GM18867 (cell line): ENCODE results near the gene MAP1S.
"Not testable (repeated sequence)": the region's sequence is repeated elsewhere in the genome, so short reads cannot be mapped to it uniquely, and the experiment has no call there.

Experiments used
- ATAC-seq: cut with Tn5 transposase; IDR thresholded peaks from one replicate; pipeline ENCODE4 v1.9.1; 2021; ENCODE audit warnings: mild to moderate bottlenecking, moderate library complexity; ENCODE audit not compliant: unreplicated experiment

MAP1S gene

DNA sequence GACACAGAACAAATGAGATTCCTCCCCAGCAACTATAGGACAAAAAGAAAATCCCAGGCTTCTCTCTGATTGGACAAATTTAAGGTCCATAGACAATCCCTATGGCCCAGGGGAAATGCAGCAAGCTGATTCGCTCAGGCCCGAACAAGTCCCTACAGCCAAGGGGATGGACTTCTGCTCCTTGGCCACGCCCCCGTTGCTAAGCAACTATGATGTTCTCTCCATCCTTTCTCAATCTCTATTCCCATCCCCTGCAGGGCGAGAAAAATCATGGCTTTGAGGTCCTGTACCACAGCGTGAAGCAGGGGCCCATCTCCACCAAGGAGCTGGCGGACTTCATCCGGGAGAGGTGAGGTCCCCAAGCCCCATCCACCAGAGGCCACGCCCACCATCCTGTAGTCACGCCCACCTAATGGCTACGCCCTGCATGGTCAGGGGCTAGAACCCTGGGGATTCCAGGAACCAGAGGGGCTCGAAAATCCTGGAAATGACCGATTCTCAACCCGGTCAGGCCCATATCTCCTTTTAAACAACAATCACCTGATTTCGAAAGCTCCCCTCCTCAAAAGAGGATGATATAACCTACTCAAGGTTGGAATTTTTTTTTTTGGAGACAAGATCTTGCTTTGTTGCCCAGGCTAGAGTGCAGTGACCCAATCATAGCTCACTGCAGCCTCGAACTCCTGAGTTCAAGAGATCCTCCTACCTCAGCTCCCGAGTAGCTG lies 43.4 kb downstream of the MAP1S start:
- ATAC-seq = no peak

DNA sequence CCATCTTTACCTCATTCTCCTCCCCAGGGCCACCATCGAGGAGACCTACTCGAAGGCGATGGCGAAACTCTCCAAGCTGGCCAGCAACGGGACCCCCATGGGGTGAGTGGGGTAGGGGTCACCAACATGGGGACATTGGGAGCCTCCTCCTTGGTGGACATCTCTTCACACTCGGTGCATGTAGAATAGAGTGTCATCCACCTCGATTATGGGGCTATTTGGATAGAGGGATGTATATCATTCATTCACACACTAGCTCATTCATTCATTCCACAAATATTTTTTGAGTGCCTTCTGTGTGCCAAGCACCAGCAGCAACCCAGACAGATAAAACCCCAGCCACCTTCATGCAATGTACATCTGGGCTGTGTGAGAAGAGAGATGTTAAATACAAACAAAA lies 45.1 kb downstream of the MAP1S start:
- ATAC-seq = no peak

GRCh38 chr19:17765069-17765618 lies 45.9 kb downstream of the MAP1S start:
- no peak for ATAC-seq

GRCh38 chr19:17766543-17767131 lies 47.4 kb downstream of the MAP1S start:
- no peak for ATAC-seq

DNA sequence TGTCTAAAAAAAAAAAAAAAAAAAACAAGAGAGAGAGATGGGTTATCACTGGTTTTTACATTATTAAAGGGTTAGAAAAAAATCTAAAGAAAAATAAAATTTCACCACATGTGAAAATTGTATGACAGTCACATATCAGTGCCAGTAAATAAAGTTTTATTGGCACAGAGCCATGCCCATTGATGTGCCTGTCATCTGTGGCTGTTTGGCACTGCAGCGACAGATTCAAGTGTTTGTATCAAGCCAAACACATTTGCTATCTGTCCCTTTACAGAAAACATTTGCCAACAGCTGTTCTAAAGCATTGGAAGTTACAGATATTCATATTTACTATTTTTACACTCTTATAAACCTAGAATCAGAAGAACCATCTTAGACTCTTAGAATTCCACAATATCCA lies 48.3 kb downstream of the MAP1S start:
- no peak for ATAC-seq

DNA sequence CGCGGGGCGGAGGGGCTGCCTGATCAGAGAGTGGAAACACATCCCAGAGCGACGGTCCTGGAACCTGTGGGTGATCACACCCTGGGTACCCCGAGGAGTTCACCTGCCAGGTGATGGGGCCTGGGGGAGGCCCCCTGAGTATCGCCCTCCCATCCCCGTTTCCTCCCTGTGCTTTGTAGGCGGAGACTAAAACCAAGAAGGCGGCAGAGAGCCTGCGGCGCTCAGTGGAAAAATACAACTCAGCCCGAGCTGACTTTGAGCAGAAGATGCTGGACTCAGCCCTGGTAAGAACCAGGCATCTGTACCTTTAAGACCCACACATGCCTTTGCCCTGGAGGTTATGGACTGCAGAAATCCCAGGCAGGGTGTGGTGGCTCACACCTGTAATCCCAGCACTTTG lies 51.3 kb downstream of the MAP1S start:
- ATAC-seq = no peak

DNA sequence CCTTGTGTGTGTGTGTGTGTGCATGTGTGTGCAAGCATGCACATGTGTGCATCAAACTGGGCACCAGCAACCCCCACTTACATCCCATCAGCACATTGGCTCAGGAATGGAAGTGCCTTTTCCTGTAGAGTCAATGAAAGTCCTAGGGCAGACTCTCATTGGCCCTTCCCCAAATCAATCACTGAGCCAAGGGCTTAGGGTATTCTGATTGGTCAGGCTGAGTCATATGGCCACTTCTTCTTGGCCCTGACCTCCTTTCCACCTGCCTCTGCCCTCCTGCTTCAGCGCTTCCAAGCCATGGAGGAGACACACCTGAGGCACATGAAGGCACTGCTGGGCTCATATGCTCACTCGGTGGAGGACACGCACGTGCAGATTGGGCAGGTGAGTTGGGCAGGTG lies 52.9 kb downstream of the MAP1S start:
- ATAC-seq = no peak

- ATAC-seq = no peak
These were observed 56.1 kb downstream of the MAP1S start for GRCh38 chr19:17775245-17775927.

DNA sequence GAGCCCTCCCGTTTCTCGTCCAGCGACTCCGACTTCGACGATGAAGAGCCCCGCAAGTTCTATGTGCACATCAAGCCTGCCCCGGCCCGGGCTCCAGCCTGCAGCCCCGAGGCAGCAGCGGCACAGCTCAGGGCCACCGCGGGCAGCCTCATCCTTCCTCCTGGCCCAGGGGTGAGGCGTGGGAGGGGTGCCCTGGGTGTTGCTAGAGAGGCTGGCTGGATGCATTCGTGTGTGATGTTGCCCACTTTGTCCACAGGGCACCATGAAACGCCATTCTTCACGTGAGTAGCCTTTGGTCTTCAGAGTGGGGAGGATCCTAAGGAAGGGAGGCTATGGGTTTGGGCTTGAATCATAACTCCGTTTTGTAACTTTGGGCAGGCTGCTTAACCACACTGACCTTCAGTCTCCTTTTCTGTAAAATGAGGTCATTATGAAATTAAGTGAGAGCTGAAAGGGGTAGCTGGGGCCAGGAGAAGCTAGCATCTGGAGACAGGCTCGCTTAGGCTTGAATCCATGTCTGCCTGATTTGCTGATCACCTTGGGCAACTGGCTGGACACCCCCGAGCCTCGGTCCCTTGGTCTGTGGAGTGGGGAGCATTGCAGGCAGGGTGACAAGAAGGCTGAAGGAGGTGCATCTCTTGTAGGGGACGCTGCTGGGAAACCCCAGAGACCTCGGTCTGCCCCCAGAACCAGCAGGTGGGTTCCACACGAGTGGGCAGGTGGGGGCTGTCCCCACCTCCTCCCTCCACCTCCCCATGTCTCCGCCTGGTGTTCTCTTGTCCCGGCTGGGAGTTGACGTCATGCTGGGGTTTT lies 56.9 kb downstream of the MAP1S start:
- ATAC-seq = peak; percentile 71

GRCh38 chr19:17777840-17778239 lies 58.6 kb downstream of the MAP1S start:
- ATAC-seq = not testable (repeated sequence)

DNA sequence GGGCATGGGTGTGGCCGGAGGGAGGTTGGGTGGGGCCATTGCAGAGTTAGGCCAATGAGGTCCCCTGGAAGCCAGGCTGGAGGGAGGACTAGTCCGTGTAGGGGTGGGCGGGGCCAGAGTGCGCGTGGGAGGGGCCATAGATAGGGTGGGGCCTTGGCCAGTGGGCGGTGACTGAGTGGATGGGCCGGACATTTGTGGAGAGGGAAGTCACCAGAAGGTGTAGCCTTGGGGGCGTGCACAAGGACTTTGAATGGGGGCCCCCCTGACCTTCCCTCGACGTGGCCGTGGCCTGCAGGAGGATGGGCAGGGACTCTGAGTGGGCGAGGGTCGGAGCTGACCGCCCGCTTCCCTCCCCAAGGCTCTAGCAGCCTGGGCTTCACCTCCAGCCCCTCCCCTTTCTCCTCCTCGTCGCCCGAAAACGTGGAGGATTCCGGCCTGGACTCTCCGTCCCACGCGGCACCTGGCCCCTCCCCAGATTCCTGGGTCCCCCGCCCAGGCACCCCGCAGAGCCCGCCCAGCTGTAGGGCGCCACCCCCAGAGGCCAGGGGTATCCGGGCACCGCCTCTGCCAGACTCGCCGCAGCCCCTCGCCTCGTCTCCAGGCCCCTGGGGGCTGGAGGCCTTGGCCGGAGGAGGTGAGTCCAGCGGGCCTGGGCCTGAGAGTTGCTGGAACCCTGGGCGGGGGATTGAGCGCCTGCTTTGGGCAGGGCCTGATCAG lies 59.1 kb downstream of the MAP1S start:
- ATAC-seq = no peak

DNA sequence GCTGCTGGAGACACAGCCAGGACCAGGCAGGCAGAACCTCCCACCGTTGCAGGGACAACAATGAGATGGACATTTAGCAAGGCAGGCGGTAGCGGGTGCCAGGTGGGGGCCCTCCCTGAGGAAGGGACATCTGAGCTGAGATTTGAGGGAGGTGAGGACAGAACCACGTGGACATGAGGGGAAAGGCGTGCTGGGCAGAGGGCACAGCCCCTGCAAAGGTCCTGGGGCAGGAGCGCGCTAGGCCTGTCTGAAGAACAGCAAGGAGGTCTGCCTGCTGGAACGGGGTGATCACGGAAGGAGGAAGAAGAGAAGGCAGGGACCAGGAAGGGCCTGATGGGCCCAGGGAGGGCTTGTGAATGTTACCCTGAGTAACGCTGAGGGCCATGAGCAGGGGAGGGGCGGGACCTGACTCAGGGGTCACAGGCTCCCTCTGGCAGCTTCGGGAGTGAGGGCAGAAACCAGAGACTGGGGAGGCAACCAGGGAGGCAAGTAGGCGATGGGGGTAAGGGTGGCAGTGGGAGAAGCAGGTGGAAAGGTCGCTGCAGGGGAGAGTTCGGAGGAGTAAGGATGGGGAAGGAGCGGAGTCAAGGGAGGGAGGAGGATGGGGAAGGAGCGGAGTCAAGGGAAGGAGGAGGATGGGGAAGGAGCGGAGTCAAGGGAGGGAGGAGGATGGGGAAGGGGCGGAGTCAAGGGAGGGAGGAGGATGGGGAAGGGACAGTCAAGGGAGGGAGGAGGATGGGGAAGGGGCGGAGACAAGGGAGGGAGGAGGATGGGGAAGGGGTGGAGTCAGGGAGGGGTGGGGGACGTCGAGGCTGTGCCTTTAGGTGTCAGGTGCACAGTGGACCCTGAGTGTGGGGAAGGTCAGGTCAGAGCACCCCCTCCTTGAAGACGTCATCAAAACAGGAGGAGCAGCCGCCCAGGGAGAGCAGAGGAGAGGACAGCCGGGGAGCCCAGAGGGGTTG lies 60.0 kb downstream of the MAP1S start:
- no peak for ATAC-seq

DNA sequence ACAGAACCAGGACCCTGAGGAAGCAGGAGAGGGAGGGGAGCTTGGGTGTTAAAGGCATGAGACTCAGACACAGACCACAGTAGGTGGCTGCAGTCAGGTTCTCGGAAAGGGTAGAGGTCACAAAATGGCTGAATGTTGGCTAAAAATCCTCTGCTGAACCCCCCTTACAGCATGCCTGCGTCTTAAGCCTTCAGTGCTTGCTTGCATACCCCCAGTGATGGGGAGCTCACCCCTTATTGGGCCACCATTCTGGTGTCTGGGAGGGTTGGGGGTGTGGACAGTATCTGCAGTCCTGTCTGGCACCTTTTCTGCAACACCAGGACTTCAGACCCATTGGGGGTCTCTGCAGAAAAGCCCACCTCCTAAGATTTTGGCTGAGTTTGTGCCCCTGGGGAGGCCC lies 61.5 kb downstream of the MAP1S start:
- no peak for ATAC-seq

DNA sequence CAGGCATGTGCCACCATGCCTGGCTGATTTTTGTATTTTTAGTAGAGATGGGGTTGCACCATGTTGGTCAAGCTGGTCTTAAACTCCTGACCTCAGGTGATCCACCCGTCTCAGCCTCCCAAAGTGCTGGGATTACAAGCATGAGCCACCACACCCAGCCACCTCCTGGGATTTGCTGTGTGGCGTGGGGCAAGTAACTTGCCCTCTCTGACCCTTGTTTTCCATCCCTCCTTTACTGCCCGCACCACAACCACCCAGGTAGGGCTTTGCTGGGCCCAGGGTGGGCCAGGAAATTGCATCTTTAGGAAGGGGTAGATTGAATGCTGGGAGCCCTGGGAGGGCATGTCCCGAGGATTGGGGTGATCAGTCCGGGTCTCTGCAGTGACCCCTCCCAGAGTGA lies 64.4 kb downstream of the MAP1S start:
- not testable (repeated sequence) for ATAC-seq
